Muscle of back (tissue), 11 donors: ENCODE data around the gene CEP131. TPM values are rescaled to one million over a fixed set of nuclear protein-coding genes. Genes with fewer than 3 reads are reported as not detected.
"Not testable (repeated sequence)": the region's sequence is repeated elsewhere in the genome, so short reads cannot be mapped to it uniquely, and the experiment has no call there.

Source experiments
- DNase-seq, 3 donors: peaks; one replicate each; pipeline versions ENCODE4 v3.0.0 to v3.0.0-alpha.2; 2013
- polyA plus RNA-seq, 10 donors: library from polyadenylated mRNA; unstranded; fragments of 120-200 nt; gene quantifications; one replicate each; pipeline ENCODE4 v1.2.1, GENCODE V29; 2013; ENCODE audit not compliant: insufficient read length in 10 of 10

The CEP131 gene
- polyA plus RNA-seq, 10 donors = 7.1 to 14.4 (median 9.2) TPM

- DNase-seq = no peak
These were observed 55.6 kb downstream of the CEP131 start for GRCh38 chr17:81167194-81167524.

DNA sequence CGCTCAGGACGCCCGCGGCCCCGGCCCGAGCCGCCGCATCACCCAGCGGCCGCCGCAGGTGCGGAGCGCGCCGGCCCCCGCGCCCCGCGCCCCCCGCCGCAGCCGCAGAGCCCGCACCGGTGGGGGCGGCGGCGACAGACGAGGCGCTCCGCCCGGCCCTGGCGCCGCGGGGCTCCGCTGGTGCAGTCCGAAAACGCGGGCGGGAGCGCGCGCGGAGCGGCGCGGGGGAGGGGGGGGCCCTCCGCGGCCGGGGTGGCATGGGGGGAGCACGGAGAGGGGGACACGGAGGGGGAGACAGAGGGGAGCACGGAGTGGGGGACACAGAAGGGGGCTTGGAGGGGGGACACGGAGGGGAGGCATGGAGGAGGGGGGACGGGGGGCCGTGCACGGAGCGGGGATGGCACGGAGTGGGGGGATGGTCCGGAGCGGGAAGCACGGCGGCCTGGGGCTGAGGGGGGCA is 56.7 kb downstream of the CEP131 start, which contains the start of gene AATK:
Gene AATK (minus strand): TSS at position 189 of the 460 bp plus-strand sequence. CDS start 229 bp downstream, outside the sequence.
- no peak for DNase-seq

DNA sequence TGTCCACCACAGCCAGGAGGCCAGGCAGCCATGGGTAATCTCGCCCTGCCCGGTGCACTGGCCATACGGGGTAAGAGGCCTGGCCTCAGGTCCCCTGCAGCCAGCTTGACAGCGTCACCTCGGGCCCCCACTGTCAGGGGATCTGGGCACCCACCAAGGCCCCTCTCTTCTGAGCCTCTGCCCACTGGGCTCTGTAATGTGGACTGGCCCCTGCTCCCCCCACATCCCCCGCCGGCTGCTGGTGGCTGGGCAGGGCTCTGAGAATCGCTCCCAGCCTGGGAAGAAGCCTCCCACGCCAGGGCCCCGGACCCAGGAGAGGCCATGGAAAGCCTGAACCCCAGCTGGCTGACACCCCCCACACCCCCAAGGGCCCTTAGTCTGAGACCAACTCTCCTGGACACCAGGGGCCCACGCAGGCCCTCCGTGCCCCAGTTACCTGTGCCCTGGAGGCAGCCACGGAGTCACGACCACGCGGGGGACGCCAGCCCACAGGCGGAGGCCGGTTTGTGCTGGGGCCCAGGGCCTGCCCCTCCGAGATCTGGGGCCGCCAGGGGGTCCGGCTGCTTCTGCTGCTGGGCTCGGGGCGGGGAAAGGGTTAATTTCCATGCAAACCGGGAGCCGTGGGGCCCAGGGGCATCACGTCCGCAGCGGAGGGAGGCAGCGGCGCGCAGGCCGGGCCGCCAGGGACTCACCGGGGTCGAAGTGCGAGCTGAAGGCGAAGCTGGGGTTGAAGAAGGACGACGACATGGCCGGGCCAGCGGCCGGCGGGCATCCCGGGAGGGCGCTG is 57.3 kb downstream of the CEP131 start, which contains the start of gene PVALEF:
Gene PVALEF (plus strand): TSS at position 262 of the 787 bp plus-strand sequence. CDS start 15,720 bp downstream, outside the sequence.
- peak in 1 of 3 donors; percentile 62 for DNase-seq

GRCh38 chr17:81164371-81165245 is 58.2 kb downstream of the CEP131 start:
- peak in 2 of 3 donors; percentile 55 to 76 for DNase-seq

DNA sequence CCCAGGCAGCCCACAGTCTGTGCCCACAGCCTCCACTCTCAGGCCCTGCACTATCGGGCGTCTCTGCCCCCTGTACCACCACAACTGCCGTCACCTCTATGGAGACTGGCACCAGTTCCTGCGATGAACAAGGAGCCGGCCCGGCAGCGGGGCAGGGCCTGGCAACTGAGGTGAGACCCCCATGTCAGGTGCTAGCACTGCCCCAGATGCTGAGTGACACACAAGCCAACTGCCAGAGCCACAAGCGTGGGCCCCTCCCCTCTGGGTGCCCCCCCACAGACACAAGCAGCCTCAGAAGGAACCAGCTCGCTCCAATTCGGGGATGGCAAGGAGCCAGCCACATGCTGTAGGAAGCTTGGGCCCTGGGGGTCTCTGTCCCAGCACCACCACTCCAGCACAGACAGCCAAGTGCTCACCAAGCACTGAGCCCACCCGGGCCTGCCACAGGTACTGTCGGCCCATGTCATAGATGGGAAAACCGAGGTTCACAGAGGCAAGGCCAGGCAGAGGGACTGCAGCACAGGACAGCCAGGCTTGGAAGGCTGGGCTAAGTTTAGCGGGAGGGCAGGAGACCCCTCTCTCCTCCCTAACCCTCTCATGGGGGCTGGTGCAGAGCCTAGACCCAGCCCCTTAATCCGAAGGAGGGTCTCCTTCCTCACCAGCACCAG is 58.9 kb downstream of the CEP131 start:
- no peak for DNase-seq

- DNase-seq = no peak
These were observed 59.6 kb downstream of the CEP131 start for GRCh38 chr17:81163051-81163695.

DNA sequence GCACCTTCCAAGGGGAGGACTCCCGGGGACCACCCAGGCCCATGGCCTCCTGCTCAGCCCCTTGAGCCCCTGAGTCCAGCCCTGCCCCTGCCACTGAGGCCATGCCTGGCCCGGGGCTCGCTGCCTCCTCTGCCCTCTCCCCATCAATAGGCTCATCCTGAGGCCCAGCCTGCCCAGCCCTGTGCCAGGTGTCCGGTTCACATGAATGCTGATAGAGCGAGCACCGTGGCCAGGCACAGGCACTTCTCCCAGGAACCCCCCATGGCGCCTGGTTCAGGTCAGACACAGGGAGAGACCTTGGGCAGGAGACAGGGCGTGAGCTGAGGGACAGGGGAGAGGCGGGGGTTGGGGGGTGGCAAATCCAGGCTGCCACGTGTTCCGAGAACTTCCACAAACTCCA is 60.3 kb downstream of the CEP131 start:
- no peak for DNase-seq

- no peak for DNase-seq
These were observed 60.8 kb downstream of the CEP131 start for GRCh38 chr17:81161972-81162371.

GRCh38 chr17:81161536-81161935 is 61.2 kb downstream of the CEP131 start:
- no peak for DNase-seq

DNA sequence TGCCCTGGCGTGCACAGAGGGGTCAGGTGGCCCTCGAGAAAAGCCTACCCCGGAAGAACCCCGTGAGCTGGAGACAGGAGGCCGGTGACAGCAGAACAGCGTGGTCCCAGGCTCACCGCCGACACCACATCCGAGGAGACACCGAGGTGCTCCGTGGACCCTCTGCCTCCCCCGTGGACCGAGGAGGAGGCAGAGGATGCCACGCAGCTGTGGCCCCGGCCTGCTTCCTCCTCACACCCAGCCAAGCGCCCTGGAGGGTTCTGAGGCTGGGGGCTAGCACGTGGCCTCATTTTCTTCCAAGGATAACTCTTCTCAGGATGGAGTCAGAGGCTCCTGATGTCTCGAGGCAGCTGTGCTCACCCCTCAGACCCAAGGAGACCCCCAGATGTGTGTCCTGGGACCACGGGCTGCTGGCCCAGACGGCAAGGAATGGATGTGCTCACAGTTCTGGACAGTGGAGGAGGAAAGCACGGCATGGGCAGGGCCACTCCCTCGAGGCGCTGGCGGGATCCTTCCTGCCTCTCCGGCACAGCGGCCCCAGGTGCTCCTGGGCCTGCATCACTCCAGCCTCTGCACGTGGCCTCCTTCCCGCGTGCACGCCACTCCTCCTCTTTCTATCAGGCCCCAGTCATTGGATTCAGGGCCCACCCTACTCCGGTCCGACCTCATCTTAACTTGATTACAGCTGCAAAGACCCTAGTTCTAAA is 61.9 kb downstream of the CEP131 start:
- DNase-seq = no peak

DNA sequence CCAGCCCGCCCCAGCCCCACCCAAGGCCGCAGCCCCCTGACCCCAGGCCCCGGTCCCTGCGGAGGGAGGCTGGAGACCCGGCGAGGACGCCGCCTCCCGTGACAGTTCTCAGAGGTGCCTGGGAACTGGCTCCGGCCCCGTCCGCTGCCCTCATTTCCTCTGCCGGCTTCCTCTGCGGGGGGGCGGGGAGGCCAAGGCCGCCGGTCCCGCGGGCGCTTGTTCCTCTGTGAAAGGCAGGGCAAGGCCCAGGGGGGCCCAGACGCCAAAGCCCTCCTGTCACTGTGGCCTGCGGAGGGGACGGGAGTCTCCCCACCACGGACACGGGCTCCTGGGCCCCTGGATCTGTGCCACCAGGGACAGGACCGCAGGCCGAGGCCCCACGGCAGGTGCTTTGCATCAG is 62.5 kb downstream of the CEP131 start:
- DNase-seq = peak in 1 of 3 donors; percentile 34

GRCh38 chr17:81159611-81160265 is 63.0 kb downstream of the CEP131 start:
- DNase-seq = no peak

- no peak for DNase-seq
These were observed 63.8 kb downstream of the CEP131 start for GRCh38 chr17:81158688-81159590.

DNA sequence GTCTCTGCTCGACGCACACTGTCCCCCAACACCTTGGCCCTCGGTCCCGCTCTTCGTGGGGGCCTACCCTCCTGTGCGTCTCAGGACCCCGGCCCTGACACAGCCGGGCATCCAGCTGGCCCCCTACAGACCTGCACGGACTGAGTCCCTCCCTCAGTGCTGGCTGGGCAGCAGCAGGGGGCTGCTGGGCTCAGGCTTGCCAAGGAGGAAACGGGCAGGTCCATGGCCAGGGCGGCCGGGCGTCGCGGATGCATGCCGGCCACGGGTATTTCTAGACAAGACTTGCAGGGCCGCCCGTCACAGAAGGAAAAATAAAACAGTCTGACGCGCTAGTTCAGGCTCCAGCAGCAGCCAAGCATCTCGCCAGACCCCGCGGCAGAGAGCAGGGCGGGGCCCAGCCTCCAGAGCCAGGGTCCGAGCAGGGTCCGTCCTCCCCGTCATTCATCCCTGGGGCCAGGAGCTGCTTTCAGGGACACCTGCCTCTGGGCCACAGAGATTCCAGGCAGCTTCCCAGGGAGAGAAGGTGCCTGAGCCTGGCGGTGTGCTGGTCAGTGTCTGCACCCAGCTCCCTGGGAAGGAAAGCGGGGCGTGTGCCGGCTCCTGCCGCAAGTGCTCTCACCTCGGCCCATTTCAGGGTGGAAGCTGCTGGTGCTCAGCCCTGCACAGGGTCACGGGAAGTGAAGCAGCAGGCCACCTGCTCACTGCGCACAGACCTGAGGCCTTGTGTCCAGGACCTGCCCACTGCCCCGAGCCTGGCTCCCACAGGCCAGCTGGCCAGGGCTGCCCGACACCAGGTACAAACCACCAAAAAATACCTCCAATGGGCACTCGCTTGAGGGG is 64.7 kb downstream of the CEP131 start:
- no peak for DNase-seq

GRCh38 chr17:81156866-81157805 is 65.6 kb downstream of the CEP131 start:
- DNase-seq = no peak

DNA sequence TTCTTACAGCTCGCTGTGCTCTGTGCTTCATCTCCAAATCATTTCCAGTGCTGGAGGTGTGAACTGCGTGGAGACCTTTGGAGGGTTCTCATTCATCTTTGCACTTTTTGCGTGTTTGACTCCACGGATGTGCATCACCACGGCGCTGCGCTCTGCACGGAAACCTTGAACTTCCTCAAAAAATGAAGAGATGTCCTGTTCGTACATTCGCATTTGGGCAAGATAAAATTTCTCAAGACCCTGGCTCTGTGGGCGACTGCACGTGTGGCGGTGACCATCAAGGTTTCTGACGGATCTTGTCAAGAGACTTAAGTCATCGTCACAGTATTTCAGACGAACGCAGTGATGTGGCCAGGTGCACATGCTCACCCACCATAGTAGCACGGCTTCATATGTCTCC is 67.8 kb downstream of the CEP131 start:
- no peak for DNase-seq

GRCh38 chr17:81154016-81154415 is 68.7 kb downstream of the CEP131 start:
- not testable (repeated sequence) for DNase-seq
